Measurements from ENCODE around the gene MRPL3.

The MRPL3 gene

DNA sequence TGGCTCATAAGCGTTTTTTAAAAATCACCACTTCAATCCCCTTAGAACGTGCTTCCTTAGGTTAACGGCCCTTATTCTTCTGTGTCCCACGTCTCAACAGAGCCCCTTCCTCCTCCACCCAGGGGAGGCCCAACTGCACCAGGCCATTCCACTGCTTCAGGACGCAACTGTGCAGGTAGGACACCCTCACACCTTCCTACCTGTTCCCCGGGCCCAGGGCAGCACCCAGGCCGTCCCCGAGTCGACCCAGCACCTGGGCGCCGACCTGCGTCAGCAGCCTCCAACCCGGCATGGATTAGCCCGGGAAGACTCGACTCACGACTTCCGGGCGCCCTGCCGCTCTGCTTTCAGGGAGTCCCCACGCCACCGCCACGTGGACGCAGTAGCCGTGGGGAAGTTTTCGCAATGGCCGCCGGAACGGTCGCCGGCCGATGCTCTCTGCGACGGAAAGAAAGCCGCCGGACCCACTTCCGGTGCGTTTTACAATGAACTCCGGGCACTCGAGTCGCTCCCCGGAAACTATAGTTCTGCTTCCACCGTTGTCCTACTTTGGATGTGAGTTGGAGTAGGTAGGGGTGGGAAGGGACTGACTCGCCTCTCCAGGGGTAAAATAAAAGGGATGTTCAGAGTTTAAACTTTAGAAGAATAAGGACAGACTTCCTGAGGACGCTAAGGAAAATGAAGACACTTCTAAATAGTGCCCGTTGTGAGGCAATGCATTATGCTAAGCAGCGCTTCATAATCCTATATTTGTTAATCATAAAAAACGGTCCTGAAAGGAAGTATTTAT lies at the start of gene MRPL3:
Gene MRPL3, minus strand, starts transcription at position 442 of the 790 bp plus-strand sequence. Its CDS starts 150 bp downstream, at position 292.
- TF ChIP-seq, protein P1, sequence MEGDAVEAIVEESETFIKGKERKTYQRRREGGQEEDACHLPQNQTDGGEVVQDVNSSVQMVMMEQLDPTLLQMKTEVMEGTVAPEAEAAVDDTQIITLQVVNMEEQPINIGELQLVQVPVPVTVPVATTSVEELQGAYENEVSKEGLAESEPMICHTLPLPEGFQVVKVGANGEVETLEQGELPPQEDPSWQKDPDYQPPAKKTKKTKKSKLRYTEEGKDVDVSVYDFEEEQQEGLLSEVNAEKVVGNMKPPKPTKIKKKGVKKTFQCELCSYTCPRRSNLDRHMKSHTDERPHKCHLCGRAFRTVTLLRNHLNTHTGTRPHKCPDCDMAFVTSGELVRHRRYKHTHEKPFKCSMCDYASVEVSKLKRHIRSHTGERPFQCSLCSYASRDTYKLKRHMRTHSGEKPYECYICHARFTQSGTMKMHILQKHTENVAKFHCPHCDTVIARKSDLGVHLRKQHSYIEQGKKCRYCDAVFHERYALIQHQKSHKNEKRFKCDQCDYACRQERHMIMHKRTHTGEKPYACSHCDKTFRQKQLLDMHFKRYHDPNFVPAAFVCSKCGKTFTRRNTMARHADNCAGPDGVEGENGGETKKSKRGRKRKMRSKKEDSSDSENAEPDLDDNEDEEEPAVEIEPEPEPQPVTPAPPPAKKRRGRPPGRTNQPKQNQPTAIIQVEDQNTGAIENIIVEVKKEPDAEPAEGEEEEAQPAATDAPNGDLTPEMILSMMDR (IDR thresholded peaks at IDR 0.05; ENCODE audit: low read depth, low read length): no peak
- peak; percentile 91 to 93 for DNase-seq (ENCODE audit: low read depth in 2 of 2)
- H3K4me3 ChIP-seq (replicated peaks in 1 of 2; ENCODE audit: low read depth in 2 of 2, low read length in 2 of 2): peak within 1 kb of the TSS; percentile 94

DNA sequence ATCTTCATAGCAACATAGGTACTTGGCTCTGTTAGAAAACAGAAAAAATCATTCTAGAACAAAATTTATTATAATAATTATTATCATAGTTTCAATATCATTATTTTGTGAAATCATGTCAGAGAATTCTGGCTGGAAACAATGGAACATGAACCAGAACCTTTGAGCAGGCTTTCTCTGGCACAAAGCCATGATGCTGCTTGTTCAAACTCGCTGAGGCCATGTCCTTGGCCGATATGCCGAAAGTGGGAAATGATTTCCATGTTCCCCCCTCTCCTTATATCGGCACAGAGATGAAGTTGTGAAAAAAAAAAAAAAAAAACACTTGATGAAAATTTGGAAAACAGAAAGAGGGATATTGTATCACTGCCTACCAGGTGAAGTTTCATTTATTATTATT lies 49.0 kb upstream of the MRPL3 start:
- H3K4me3 ChIP-seq (replicated peaks in 1 of 2; ENCODE audit: low read depth in 2 of 2, low read length in 2 of 2): no peak overlapping the region
- no peak for DNase-seq (ENCODE audit: low read depth in 2 of 2)
- TF ChIP-seq, protein P1 (IDR thresholded peaks at IDR 0.05; ENCODE audit: low read depth, low read length): no peak

DNA sequence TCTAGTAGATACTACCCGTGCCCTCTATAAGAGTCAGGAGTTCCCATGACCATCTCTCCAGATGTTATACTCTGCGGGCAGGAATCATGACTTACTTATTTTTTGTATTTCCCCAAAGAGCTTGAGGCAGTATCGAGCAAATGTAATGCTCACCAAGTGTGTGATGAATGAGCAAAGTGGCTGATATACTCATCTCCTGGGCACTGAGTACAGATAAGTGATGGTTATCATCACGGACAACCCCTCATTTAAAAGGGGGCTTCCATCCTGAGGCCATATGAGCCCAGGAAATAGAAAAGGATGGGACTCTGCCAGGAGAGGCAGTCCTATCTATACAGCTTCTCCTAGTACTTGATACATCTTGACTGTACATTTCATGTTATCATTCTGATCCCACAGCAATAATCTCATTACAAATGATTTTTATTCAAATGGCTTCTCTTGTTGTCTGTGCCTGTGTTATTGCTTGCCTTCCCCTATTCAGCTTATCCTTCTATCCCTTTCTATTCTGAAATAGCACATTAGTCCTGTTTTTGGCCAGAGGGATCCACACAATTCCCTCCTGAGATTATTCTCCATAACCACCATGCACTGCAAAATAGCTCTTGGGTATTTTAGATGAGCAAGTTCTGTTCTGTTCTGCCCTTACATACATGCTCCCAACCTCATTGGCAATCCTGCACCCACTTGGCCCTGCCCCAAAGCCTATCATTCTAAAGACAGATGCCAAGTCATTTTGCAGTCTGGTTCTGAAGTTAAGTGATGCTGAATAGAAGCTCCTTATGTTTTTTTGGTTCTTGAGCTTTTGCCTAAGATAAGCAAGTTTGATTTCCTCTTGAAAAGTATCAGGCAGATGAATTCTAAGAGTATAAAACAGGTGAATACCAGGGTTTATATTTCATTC lies 48.0 kb upstream of the MRPL3 start:
- TF ChIP-seq, protein P1 (IDR thresholded peaks at IDR 0.05; ENCODE audit: low read depth, low read length): no peak
- no peak for DNase-seq (ENCODE audit: low read depth in 2 of 2)
- no peak overlapping the region for H3K4me3 ChIP-seq (replicated peaks in 1 of 2; ENCODE audit: low read depth in 2 of 2, low read length in 2 of 2)

DNA sequence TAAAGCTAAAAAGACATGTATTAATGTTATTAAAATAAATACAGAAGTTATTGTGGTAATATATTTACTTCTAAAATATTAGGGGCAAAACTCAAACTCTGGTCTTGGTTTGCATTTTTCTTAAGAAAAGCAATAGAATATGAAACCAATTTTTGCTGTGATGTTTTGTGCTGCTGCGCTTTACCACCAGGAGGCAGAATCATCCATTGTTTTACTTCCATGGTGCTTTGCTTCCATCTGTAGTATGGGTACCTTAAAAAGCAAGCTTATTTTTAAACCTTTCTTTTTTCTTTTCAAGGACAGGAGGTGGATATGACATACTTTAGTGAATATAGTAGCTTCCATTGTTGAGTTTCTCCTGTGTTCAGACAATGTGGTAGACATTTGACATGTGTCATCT lies 46.6 kb upstream of the MRPL3 start:
- TF ChIP-seq, protein P1 (IDR thresholded peaks at IDR 0.05; ENCODE audit: low read depth, low read length): peak; percentile 41
- no peak overlapping the region for H3K4me3 ChIP-seq (replicated peaks in 1 of 2; ENCODE audit: low read depth in 2 of 2, low read length in 2 of 2)
- peak in 1 of 2 donors; percentile 26 for DNase-seq (ENCODE audit: low read depth in 2 of 2)

DNA sequence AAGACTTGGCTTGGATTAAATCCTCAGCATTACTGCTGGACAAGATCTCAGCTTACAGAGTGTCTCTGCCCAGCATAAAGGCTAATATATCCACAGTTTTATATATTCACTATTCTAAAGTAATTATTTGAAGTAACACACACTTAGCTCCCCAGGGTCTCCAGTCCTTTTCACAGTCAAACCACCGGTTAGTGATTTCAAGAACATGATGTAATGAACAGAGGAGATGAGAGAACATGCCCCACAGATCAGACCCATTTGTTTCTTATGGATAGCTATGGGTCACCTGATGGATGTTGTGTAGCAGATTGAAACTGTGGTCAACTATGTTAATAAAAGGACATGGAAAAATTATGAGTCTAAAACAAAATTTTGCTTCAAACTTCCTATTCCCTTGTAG lies 44.8 kb upstream of the MRPL3 start:
- no peak overlapping the region for H3K4me3 ChIP-seq (replicated peaks in 1 of 2; ENCODE audit: low read depth in 2 of 2, low read length in 2 of 2)
- DNase-seq (ENCODE audit: low read depth in 2 of 2): no peak
- TF ChIP-seq, protein P1 (IDR thresholded peaks at IDR 0.05; ENCODE audit: low read depth, low read length): no peak

DNA sequence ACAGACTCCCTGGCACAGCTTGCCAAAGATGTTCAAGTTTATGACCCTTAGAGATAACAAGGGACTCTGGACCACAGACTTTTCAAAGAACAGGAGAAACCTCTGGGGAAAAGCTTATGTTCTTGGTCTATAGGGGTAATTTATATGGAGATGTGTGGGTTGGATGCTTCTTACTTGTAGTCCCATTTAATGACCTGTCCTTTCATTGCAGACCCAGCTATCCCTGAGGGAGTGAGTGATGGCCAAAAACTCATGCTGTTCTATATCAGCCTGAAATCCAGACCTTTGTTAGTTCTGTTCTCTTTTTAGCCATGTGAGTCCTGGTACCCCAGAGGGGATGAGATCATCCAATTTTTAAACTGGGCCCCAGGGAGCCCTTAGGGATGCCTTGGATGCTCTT lies 43.7 kb upstream of the MRPL3 start:
- no peak for DNase-seq (ENCODE audit: low read depth in 2 of 2)
- H3K4me3 ChIP-seq (replicated peaks in 1 of 2; ENCODE audit: low read depth in 2 of 2, low read length in 2 of 2): no peak overlapping the region
- TF ChIP-seq, protein P1 (IDR thresholded peaks at IDR 0.05; ENCODE audit: low read depth, low read length): no peak

Measured in cardiac fibroblast (primary cell).